Fibroblast of mammary gland (primary cell): ENCODE measurements around the gene GALNT2.

Experiments used
- DNase-seq: peaks from one replicate; pipeline ENCODE4 v3.0.0-alpha.2; 2010; ENCODE audit warnings: low read depth
- H3K4me3 ChIP-seq: 2 replicates; pipeline ENCODE4 v1.5.1; 2011; ENCODE audit warnings: low read depth, mild to moderate bottlenecking, low read length, moderate library complexity; ENCODE audit not compliant: control insufficient read depth
- TF ChIP-seq, protein P1 (sequence below): conservative IDR thresholded peaks from 2 replicates; pipeline ENCODE4 v1.5.1; 2011; ENCODE audit warnings: low read depth, low read length, inconsistent platforms; ENCODE audit not compliant: control insufficient read depth, insufficient read depth

The GALNT2 gene

DNA sequence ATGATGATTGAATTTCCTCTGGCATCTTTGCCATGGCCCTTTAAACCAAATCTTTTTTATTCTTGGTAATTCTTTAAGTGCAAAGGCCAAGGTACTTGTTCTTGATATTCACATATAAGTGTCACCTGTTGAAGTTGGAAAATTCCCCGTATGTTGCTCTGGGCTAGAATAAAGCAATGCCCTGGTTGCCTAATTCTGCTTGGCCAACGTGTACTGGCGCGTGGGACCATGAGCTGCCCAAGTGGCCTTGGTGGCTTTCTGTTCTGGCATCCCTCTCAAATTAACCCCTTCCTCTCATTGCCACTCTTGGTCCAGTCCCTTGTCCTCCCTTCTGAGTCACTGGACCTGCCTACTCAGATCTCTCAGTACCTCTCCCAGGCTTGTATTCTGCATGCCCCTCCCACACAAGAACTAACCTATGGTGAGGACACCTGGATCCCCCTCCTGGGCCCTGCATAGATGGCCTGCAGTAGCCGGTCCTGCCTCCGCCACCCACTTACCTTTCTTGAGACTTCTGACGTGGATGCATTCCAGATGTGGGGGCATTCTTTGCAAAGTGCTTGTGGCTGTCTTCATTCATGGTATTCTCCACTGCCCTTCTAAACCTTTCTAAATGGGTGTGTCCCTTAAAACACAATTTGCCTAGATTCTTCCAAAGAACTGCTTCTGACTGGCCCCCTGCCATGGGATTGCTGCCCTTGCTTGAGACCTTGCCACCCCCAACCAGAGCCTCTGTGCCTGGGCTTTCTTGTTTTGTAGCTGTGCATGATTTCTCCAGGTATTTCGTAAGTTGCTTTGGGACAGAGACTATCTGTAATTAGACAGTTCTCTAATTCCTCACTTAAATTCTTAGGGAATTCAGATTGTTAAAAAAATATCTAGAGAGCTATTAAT lies 152.4 kb downstream of the GALNT2 start:
- TF ChIP-seq, protein P1, sequence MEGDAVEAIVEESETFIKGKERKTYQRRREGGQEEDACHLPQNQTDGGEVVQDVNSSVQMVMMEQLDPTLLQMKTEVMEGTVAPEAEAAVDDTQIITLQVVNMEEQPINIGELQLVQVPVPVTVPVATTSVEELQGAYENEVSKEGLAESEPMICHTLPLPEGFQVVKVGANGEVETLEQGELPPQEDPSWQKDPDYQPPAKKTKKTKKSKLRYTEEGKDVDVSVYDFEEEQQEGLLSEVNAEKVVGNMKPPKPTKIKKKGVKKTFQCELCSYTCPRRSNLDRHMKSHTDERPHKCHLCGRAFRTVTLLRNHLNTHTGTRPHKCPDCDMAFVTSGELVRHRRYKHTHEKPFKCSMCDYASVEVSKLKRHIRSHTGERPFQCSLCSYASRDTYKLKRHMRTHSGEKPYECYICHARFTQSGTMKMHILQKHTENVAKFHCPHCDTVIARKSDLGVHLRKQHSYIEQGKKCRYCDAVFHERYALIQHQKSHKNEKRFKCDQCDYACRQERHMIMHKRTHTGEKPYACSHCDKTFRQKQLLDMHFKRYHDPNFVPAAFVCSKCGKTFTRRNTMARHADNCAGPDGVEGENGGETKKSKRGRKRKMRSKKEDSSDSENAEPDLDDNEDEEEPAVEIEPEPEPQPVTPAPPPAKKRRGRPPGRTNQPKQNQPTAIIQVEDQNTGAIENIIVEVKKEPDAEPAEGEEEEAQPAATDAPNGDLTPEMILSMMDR: no peak
- no peak overlapping the region for H3K4me3 ChIP-seq
- no peak for DNase-seq

DNA sequence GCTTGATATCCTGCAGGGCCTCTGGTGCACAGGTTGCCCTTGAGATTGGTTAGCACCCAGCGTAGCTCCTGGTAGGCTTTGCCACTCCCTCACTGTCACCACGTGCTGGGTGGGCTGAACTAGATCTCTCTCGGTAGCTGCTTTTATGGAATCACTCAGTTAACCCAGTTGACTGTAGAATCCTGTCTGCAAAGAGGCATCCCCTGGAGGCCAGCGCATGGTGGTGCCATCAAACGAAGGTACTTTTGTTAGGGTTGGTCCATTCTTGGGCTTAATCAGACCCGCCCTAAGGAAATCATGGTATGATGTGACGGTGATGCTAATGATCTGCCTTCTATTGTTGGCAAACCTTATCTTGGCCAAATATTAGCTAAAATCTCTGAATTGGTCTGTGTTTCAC lies 153.4 kb downstream of the GALNT2 start:
- no peak overlapping the region for H3K4me3 ChIP-seq
- TF ChIP-seq, protein P1: no peak
- no peak for DNase-seq

DNA sequence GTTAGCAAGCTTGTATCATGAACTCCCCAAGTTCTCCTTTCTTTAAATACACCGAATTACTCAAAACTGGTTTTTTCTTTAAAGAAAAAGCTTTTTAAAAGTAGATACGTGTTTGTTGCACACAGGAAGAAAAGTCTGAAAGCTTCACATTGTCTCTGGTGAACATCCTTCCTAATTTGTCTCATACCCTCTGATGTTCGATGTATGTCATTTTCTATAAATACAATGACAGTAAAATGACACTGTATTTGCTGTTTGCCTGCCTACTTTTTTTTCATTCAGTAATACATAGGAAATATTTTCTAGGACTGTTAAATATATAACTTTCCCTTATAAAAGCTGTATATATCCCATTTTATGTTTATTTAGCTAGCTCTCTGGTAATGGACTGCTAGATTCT lies 153.9 kb downstream of the GALNT2 start:
- no peak for DNase-seq
- H3K4me3 ChIP-seq: no peak overlapping the region
- TF ChIP-seq, protein P1: no peak

DNA sequence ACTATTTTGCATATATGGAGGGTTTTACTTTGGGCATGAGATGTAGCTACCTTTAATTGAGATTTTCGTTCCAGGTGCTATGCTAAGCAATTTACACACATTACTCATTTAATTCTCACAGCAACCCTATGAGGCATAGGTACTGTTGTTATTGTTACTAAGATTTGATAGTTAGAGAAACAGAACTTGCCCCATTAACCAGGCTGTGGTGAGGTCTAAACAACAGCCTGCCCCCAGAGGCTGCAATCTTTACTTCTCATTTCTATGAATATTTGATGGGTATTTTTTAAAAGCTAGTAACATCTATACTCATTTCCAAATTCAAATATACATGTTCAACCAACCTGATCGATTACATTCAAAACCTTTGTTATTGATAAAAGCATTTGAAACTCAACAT lies 155.6 kb downstream of the GALNT2 start:
- TF ChIP-seq, protein P1: peak; percentile 34
- H3K4me3 ChIP-seq: no peak overlapping the region
- peak; percentile 41 for DNase-seq

DNA sequence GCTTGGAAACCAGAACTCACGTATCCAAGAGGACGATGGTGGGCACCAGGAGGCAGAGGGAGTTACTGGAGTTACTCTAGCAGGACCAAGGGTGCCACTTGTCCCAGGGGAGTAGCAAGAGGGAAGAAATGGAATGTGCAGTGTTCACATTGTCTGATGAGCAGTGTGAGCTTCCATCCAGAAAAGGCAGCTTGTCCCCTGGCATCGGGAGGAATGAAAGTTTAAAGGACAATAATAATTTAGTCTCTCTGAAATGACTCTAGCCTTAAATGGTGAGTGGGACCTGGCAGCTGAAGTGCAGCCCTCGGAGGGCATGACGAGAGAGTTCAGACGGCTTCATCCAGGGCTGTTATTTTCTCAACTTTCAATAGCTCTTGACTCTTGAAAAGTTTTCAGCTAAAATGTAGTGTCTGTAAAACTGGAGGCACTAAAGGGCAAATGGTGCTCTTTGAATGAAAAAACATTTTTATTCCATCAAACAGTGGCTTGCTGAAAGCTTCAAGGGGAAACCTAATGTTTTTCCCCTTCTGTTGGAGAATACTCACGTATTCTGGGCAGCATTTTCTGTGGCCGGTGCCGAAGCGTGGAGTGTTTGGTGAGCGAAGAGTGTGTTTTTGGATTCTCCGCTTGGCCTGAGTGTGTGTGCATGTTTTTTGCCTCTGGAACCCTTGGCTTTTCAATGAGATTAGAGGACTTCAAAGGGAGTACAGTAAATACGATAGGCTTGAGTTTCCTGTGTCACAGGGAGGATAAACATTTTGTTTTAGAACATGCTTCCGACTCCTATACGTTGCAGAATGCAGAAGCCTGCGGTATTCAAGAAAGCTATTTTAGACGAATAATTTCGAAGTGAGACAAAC lies 157.3 kb downstream of the GALNT2 start:
- DNase-seq: no peak
- TF ChIP-seq, protein P1: no peak
- H3K4me3 ChIP-seq: no peak overlapping the region

DNA sequence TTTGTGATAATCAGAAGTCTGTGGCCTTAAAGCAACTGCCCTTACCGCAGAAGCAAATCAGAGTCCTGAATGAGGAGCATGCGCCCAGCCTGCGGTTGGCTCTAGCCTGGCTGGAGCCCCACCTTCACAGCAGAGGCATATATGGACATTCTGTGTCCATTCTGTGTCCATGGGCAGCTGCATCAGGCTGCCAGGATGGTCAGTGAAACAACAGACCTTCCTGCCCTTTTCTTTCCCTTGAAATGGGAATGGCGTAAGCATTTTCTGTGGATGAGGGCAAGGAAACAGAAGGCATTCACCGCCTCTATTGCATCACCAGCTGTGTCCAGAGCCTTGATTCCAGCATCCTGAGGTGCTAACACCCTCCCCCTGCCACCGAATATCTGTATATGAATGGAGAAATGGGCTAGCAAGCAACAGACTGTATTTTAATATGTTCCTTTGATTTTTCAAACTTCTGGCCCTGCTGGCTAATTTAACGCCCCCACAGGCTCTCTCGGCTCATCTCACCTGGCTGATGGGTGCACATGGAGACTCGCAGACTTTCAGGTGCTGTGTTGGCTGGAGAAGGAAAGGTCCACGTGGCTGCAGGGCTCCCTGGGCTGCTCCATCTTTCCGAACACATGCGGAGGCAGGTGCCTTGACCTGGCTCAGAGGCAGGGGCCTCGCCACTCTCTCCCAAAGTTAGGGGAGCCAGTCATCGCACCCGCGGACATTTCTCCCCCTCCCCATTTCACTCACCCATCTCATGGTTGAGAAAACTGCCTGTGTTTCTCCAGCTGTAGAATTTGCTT lies 159.2 kb downstream of the GALNT2 start:
- TF ChIP-seq, protein P1: no peak
- no peak for DNase-seq
- no peak overlapping the region for H3K4me3 ChIP-seq
